ENCODE measurements around the gene HMMR. TPM values are rescaled to one million over a fixed set of nuclear protein-coding genes. Genes with fewer than 3 reads are reported as not detected.
"Not testable (repeated sequence)": the region's sequence is repeated elsewhere in the genome, so short reads cannot be mapped to it uniquely, and the experiment has no call there.

HMMR gene
- 10 to 100 TPM; 31.4 to 44.3 TPM for total RNA-seq

DNA sequence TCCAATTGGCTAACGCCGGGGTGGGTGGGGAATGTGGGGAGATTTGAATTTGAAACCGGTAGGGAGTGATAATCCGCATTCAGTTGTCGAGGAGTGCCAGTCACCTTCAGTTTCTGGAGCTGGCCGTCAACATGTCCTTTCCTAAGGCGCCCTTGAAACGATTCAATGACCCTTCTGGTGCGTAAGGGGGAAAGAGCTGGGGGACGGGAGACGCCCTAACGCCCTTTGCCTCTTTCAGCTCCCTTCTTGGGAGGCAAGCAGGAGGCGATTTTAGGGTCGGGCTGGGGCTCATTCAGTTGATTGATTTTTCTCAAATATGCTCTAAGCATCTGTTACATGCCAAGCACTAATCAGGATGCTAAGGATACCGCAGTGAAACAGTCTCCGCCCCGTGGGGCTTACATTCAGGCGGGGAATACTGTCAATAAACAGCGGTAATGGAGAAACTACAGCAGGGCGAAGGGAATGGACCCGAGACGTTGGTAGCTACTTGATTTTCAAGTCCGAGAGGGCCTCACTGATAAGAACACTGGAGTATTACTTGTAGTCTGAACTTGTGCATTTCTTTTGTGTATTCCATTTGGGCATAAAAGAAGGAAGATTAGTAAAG is at the start of gene HMMR:
Gene HMMR, plus strand, starts transcription at position 71 of the 610 bp plus-strand sequence. Its CDS starts 61 bp downstream, at position 132.
- ATAC-seq (no peak), DNase-seq (ENCODE audit: low spot score) (no peak)
- Mint-ChIP-seq H3K4me3 (peak within 1 kb of the TSS; percentile 98), H3K27me3 (no peaks in the 10 kb centered on the region), H3K9me3 (no peaks in the 10 kb centered on the region), H3K27ac (peak within 1 kb of the TSS; percentile 99 to 100), H3K4me1 (ENCODE audit: low read depth in 2 of 2) (peaks cover 27 to 31% of the 10 kb centered on the region in 2 donors), H3K36me3 (peaks cover 10% of the 10 kb centered on the region)

DNA sequence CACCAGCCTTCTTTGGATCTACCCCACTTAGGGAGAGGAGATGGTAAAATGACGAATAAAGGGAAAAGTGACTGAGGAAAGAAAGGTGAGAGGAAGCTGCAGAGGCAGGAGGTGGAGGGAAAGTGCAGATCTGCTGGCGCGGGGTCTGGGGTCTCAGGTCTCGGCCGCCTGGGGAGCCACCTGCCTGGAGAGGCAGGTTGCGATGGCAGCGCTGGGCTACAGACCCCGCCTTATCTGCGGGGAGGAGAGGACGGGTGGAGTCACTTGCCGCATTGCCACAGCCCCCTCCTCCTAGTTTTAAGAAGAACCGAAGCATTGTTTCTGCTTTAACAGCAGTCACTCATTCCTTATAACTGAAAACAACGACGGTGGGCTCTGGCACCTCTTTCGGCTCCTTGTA is 44.8 kb upstream of the HMMR start:
- H3K4me3 Mint-ChIP-seq; H3K4me1 Mint-ChIP-seq (ENCODE audit: low read depth in 2 of 2); DNase-seq (ENCODE audit: low spot score); ATAC-seq; H3K27ac Mint-ChIP-seq; H3K36me3 Mint-ChIP-seq; H3K9me3 Mint-ChIP-seq: not testable (repeated sequence)
- H3K27me3 Mint-ChIP-seq = peaks cover 18 to 39% of the 10 kb centered on the region in 2 donors

- Mint-ChIP-seq H3K27me3 (peaks cover 12 to 19% of the 10 kb centered on the region in 2 donors), H3K4me1 (ENCODE audit: low read depth in 2 of 2) (peaks cover 0 to 5% of the 10 kb centered on the region in 2 donors), H3K27ac (no peak overlapping the region), H3K4me3 (no peak overlapping the region), H3K36me3 (no peaks in the 10 kb centered on the region), H3K9me3 (no peaks in the 10 kb centered on the region)
- ATAC-seq = no peak
- DNase-seq (ENCODE audit: low spot score) = no peak
These were observed 35.6 kb upstream of the HMMR start for GRCh38 chr5:163424836-163425235.

DNA sequence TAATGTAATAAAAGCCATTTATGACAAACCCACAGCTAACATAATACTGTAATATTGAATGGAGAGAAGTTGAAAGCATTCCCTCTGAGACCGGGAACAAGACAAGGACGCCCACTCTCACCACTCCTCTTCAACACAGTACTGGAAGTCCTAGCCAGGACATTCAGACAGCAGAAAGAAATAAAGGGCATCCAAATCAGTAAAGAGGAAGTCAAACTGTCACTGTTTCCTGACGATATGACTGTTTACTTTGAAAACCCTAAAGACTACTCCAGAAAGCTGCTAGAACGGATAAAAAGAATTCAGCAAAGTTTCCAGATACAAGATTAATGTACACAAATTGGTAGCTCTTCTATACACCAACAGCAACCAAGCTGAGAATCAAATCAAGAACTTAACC is 34.3 kb upstream of the HMMR start:
- not testable (repeated sequence) for H3K36me3 Mint-ChIP-seq; ATAC-seq; H3K27ac Mint-ChIP-seq; H3K9me3 Mint-ChIP-seq; DNase-seq (ENCODE audit: low spot score); H3K4me1 Mint-ChIP-seq (ENCODE audit: low read depth in 2 of 2); H3K4me3 Mint-ChIP-seq
- peaks cover 11 to 19% of the 10 kb centered on the region in 2 donors for H3K27me3 Mint-ChIP-seq

- H3K4me3 Mint-ChIP-seq = no peak overlapping the region
- ATAC-seq (no peak), DNase-seq (ENCODE audit: low spot score) (no peak)
- H3K4me1 Mint-ChIP-seq (ENCODE audit: low read depth in 2 of 2) = peaks cover 5 to 9% of the 10 kb centered on the region in 2 donors
- H3K27ac Mint-ChIP-seq = no peak overlapping the region
- peaks cover 6 to 14% of the 10 kb centered on the region in 2 donors for H3K27me3 Mint-ChIP-seq
- no peaks in the 10 kb centered on the region for H3K9me3 Mint-ChIP-seq
- no peaks in the 10 kb centered on the region for H3K36me3 Mint-ChIP-seq
These were observed 27.9 kb upstream of the HMMR start for GRCh38 chr5:163432544-163432943.

- Mint-ChIP-seq H3K9me3 (no peaks in the 10 kb centered on the region), H3K4me1 (ENCODE audit: low read depth in 2 of 2) (peaks cover 7 to 11% of the 10 kb centered on the region in 2 donors), H3K4me3 (no peak overlapping the region), H3K27me3 (peaks cover 6 to 14% of the 10 kb centered on the region in 2 donors), H3K36me3 (no peaks in the 10 kb centered on the region), H3K27ac (no peak overlapping the region)
- DNase-seq (ENCODE audit: low spot score) = no peak
- no peak for ATAC-seq
These were observed 27.2 kb upstream of the HMMR start for GRCh38 chr5:163433271-163433670.

DNA sequence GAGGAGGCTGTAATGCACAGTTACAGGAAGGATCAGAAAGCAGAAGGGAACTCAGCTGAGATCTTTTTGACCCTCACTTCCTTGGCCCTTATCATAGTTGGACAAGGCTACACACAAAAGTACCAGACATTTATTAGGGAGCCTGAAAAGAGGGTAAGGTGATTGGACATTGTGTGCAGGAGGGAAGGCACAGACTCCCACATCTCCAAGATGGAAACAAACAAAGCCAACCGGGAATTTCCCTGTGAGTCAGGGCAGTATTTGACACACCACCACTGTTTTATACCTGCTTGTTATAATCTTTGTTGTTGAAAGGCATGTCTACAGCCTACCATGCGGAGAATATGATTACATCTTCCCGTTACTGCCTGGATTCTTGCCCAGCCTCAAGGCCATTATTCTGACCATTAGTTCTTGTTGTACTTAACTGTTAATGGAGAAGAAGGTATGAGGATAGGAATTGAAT is 26.0 kb upstream of the HMMR start:
- Mint-ChIP-seq H3K27ac (no peak overlapping the region), H3K4me1 (ENCODE audit: low read depth in 2 of 2) (peaks cover 10 to 19% of the 10 kb centered on the region in 2 donors), H3K9me3 (no peaks in the 10 kb centered on the region), H3K27me3 (peaks cover 6 to 14% of the 10 kb centered on the region in 2 donors), H3K36me3 (no peaks in the 10 kb centered on the region), H3K4me3 (no peak overlapping the region)
- ATAC-seq = no peak
- DNase-seq (ENCODE audit: low spot score) = no peak

- ATAC-seq (no peak), DNase-seq (ENCODE audit: low spot score) (no peak)
- H3K36me3 Mint-ChIP-seq = peaks cover 5% of the 10 kb centered on the region
- H3K4me3 Mint-ChIP-seq = peak overlapping the region; percentile 89
- H3K9me3 Mint-ChIP-seq = no peaks in the 10 kb centered on the region
- peak overlapping the region; percentile 70 to 94 for H3K27ac Mint-ChIP-seq
- H3K27me3 Mint-ChIP-seq = peaks cover 6 to 14% of the 10 kb centered on the region in 2 donors
- H3K4me1 Mint-ChIP-seq (ENCODE audit: low read depth in 2 of 2) = peaks cover 13 to 32% of the 10 kb centered on the region in 2 donors
These were observed 23.9 kb upstream of the HMMR start for GRCh38 chr5:163436515-163436914.

DNA sequence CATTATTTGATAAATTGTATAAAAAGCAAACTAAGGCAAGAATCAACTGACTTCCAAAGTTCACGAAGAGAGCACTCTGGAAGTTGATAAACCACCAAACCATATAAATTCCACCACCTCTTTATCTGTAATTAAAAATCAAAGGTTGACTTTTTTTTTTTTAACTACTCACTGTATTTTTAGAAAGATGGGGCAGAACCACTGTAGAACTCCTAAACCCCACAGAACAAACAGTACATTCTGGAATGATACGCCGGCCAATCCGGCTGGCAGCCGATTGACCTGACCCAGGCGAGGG is 23.5 kb upstream of the HMMR start:
- H3K36me3 Mint-ChIP-seq = peaks cover 5% of the 10 kb centered on the region
- peak overlapping the region; percentile 89 for H3K4me3 Mint-ChIP-seq
- H3K27ac Mint-ChIP-seq = peak overlapping the region; percentile 70 to 94
- DNase-seq (ENCODE audit: low spot score) (no peak), ATAC-seq (no peak)
- H3K4me1 Mint-ChIP-seq (ENCODE audit: low read depth in 2 of 2) = peaks cover 13 to 32% of the 10 kb centered on the region in 2 donors
- H3K9me3 Mint-ChIP-seq = no peaks in the 10 kb centered on the region
- H3K27me3 Mint-ChIP-seq = peaks cover 6 to 11% of the 10 kb centered on the region in 2 donors

DNA sequence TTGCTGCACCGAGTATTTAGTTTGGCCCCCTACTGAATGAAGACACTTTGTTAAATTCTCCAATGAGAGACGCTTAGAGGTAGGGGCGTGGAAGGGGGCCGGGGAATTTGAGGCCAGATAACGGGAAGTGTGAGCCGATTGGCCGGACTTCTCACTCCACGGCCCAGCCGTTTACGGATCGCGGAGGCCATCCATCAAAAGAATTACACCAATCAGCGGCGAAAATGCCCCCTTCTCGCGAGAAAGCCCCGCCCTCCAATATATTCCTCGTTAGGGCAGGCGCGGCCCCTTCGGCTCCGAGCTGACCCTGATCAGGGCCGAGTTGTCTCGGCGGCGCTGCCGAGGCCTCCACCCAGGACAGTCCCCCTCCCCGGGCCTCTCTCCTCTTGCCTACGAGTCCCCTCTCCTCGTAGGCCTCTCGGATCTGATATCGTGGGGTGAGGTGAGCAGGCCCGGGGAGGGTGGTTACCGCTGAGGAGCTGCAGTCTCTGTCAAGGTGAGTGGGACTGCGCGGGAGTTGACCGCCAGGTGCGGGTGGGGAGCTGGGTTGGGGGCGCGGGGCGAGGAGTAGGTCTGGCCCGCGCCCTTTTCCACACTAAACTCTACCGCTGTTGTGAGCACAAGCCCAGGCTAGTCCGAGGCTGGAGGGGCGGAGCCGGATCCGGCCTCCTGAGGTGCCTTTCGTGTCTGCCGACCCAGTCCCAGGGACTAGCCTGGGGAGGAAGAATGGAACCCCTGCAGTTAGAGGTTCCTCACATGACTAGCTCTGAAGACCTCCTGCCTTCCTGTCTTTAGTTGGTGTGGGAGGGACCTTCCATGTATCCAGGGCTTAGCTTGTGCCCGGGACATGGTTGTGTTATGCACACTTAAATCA is 22.9 kb upstream of the HMMR start, which contains the start of gene CCNG1:
Gene CCNG1, plus strand, starts transcription at position 287 of the 874 bp plus-strand sequence. CDS start 1,662 bp downstream, outside the sequence.
- Mint-ChIP-seq H3K27me3 (peaks cover 6% of the 10 kb centered on the region in 2 donors), H3K36me3 (peaks cover 5% of the 10 kb centered on the region), H3K4me1 (ENCODE audit: low read depth in 2 of 2) (peaks cover 13 to 32% of the 10 kb centered on the region in 2 donors), H3K4me3 (peak within 1 kb of the TSS; percentile 89), H3K9me3 (no peaks in the 10 kb centered on the region), H3K27ac (peak within 1 kb of the TSS; percentile 70 to 94)
- peak; percentile 95 for DNase-seq (ENCODE audit: low spot score)
- ATAC-seq = peak; percentile 98 to 99

DNA sequence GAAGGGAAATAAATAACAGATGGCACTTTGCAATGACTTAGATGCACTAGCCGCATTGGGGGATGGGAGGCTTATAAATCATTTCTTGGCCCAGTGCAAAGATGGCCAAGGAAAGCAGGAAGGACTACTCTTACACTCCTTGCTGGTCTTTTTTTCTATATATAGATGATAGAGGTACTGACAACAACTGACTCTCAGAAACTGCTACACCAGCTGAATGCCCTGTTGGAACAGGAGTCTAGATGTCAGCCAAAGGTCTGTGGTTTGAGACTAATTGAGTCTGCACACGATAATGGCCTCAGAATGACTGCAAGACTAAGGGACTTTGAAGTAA is 21.4 kb upstream of the HMMR start:
- ATAC-seq (no peak), DNase-seq (ENCODE audit: low spot score) (no peak)
- Mint-ChIP-seq H3K4me3 (peak overlapping the region; percentile 89), H3K4me1 (ENCODE audit: low read depth in 2 of 2) (peaks cover 13 to 32% of the 10 kb centered on the region in 2 donors), H3K36me3 (peaks cover 5% of the 10 kb centered on the region), H3K9me3 (no peaks in the 10 kb centered on the region), H3K27me3 (no peaks in the 10 kb centered on the region), H3K27ac (no peak overlapping the region)

DNA sequence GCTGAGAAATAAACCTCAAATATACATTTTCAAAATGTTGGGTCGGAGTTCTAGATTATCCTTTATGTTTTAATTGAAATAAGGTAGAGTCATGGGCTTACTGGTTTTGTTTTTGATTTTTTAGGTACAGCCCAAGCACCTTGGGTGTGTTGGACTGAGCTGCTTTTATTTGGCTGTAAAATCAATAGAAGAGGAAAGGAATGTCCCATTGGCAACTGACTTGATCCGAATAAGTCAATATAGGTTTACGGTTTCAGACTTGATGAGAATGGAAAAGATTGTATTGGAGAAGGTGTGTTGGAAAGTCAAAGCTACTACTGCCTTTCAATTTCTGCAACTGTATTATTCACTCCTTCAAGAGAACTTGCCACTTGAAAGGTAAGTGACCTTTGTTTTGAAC is 19.5 kb upstream of the HMMR start:
- peaks cover 13 to 32% of the 10 kb centered on the region in 2 donors for H3K4me1 Mint-ChIP-seq (ENCODE audit: low read depth in 2 of 2)
- H3K27me3 Mint-ChIP-seq = no peaks in the 10 kb centered on the region
- ATAC-seq (no peak), DNase-seq (ENCODE audit: low spot score) (no peak)
- H3K9me3 Mint-ChIP-seq = no peaks in the 10 kb centered on the region
- peaks cover 5% of the 10 kb centered on the region for H3K36me3 Mint-ChIP-seq
- H3K27ac Mint-ChIP-seq = no peak overlapping the region
- H3K4me3 Mint-ChIP-seq = no peak overlapping the region

DNA sequence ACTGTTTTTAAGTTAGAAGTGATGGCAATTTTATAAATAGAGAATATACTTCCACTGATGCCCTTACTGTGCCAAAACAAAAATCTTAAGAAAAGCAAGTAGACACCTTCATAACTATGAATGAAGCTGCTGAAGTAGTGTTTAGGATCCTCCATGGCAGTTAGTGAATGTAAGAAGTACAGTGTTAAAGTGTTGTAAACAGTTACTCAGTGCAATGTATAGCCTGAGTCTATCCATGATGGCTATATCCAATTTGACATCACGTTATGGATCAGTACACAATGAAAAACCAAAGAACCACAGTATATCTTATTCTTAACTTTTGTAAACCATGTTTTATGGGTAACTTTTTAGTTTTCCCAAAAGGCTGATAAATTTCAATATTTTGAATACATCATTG is 15.9 kb upstream of the HMMR start:
- Mint-ChIP-seq H3K9me3 (no peaks in the 10 kb centered on the region), H3K27me3 (no peaks in the 10 kb centered on the region), H3K36me3 (peaks cover 26% of the 10 kb centered on the region), H3K4me1 (ENCODE audit: low read depth in 2 of 2) (peaks cover 3 to 13% of the 10 kb centered on the region in 2 donors), H3K4me3 (no peak overlapping the region), H3K27ac (no peak overlapping the region)
- DNase-seq (ENCODE audit: low spot score) (no peak), ATAC-seq (no peak)

GRCh38 chr5:163445345-163445744 is 15.1 kb upstream of the HMMR start:
- peaks cover 26% of the 10 kb centered on the region for H3K36me3 Mint-ChIP-seq
- H3K4me1 Mint-ChIP-seq (ENCODE audit: low read depth in 2 of 2) = peaks cover 3 to 7% of the 10 kb centered on the region in 2 donors
- DNase-seq (ENCODE audit: low spot score) (no peak), ATAC-seq (no peak)
- no peaks in the 10 kb centered on the region for H3K27me3 Mint-ChIP-seq
- no peaks in the 10 kb centered on the region for H3K9me3 Mint-ChIP-seq
- H3K27ac Mint-ChIP-seq = no peak overlapping the region
- H3K4me3 Mint-ChIP-seq = no peak overlapping the region

All from natural killer cell treated with Interleukin-12 subunit alpha and Interleukin-12 subunit beta and Interleukin-15 and Interleukin-18, amount 100 ng/mL, for 72 hours (primary cell).